Measurements from ENCODE around the gene TMEM266.

TMEM266 gene

GRCh38 chr15:76070192-76070591 lies 10.4 kb downstream of the TMEM266 start:
- no peak for DNase-seq

- DNase-seq = no peak
These were observed 11.3 kb downstream of the TMEM266 start for GRCh38 chr15:76070921-76071635.

GRCh38 chr15:76071806-76072205 lies 12.0 kb downstream of the TMEM266 start:
- no peak for DNase-seq

GRCh38 chr15:76073554-76073953 lies 13.8 kb downstream of the TMEM266 start:
- DNase-seq = no peak

- DNase-seq = no peak
These were observed 15.3 kb downstream of the TMEM266 start for GRCh38 chr15:76075046-76075445.

GRCh38 chr15:76078285-76078877 lies 18.6 kb downstream of the TMEM266 start:
- DNase-seq = no peak

- DNase-seq = no peak
These were observed 24.5 kb downstream of the TMEM266 start for GRCh38 chr15:76084256-76084655.

GRCh38 chr15:76098685-76099084 lies 38.9 kb downstream of the TMEM266 start:
- no peak for DNase-seq

GRCh38 chr15:76099388-76099787 lies 39.6 kb downstream of the TMEM266 start:
- DNase-seq = no peak

- DNase-seq = no peak
These were observed 40.6 kb downstream of the TMEM266 start for GRCh38 chr15:76100361-76100760.

GRCh38 chr15:76101655-76102054 lies 41.9 kb downstream of the TMEM266 start:
- no peak for DNase-seq

- no peak for DNase-seq
These were observed 45.6 kb downstream of the TMEM266 start for GRCh38 chr15:76105391-76105790.

GRCh38 chr15:76105911-76106310 lies 46.1 kb downstream of the TMEM266 start:
- DNase-seq = no peak

- DNase-seq = no peak
These were observed 47.4 kb downstream of the TMEM266 start for GRCh38 chr15:76107169-76107568.

- no peak for DNase-seq
These were observed 48.4 kb downstream of the TMEM266 start for GRCh38 chr15:76108021-76108723.

GRCh38 chr15:76109046-76109445 lies 49.3 kb downstream of the TMEM266 start:
- no peak for DNase-seq

- DNase-seq = no peak
These were observed 54.8 kb downstream of the TMEM266 start for GRCh38 chr15:76114561-76114960.

- no peak for DNase-seq
These were observed 56.5 kb downstream of the TMEM266 start for GRCh38 chr15:76116138-76116885.

GRCh38 chr15:76117181-76117580 lies 57.4 kb downstream of the TMEM266 start:
- no peak for DNase-seq

- no peak for DNase-seq
These were observed 59.0 kb downstream of the TMEM266 start for GRCh38 chr15:76118767-76119166.

- DNase-seq = no peak
These were observed 63.2 kb downstream of the TMEM266 start for GRCh38 chr15:76123031-76123430.

GRCh38 chr15:76127169-76127568 lies 67.4 kb downstream of the TMEM266 start:
- DNase-seq = no peak

GRCh38 chr15:76127880-76128279 lies 68.1 kb downstream of the TMEM266 start:
- no peak for DNase-seq
